Common myeloid progenitor, CD34-positive (primary cell): ENCODE results near the gene NRN1. TPM values are rescaled to one million over a fixed set of nuclear protein-coding genes. Genes with fewer than 3 reads are reported as not detected.

Experiments
- CTCF ChIA-PET: fragments of 350-600 bp; sonication (Branson Sonifier 250); formaldehyde crosslinking; loops from one replicate; lab custom pipeline; 2021; ENCODE audit warnings: antibody characterized with exemption; lab: Charles Lee
- POLR2A ChIA-PET: fragments of 350-600 bp; sonication (Branson Sonifier 250); formaldehyde crosslinking; loops from one replicate; lab custom pipeline; 2021; ENCODE audit warnings: antibody characterized with exemption; lab: Charles Lee
- DNase-seq, 3 donors: peaks; one replicate each; pipeline versions ENCODE4 v3.0.0 to v3.0.0-alpha.2; 2013
- H3K27ac ChIP-seq, 2 experiments: 1 replicate in 1 of 2; 2 replicates in 1 of 2; pipeline ENCODE4 v1.7.0; 2013; ENCODE audit warnings: inconsistent platforms in 2 of 2, low read length in 2 of 2, mild to moderate bottlenecking in 2 of 2, low read depth in 1 of 2, moderate library complexity in 1 of 2; ENCODE audit not compliant: severe bottlenecking in 2 of 2, insufficient read depth in 1 of 2, poor library complexity in 1 of 2
- H3K27me3 ChIP-seq, 5 experiments: replicated peaks in 2 of 5; 1 replicate in 3 of 5; 2 replicates in 2 of 5; pipeline versions ENCODE4 v1.6.1 to v1.7.0; 2013; ENCODE audit warnings: low read length in 4 of 5, mild to moderate bottlenecking in 2 of 5, moderate library complexity in 2 of 5, inconsistent platforms in 1 of 5; ENCODE audit not compliant: insufficient read depth in 5 of 5, control insufficient read depth in 4 of 5
- H3K36me3 ChIP-seq, 4 experiments: 1 replicate in 2 of 4; 2 replicates in 2 of 4; pipeline versions ENCODE4 v1.6.1 to v1.7.0; 2013; ENCODE audit warnings: low read length in 3 of 4, control low read depth in 1 of 4, mild to moderate bottlenecking in 1 of 4; ENCODE audit not compliant: control insufficient read depth in 4 of 4, insufficient read depth in 4 of 4
- H3K4me1 ChIP-seq, 4 experiments: 1 replicate in 3 of 4; 2 replicates in 1 of 4; pipeline versions ENCODE4 v1.6.1 to v1.7.1; 2013; ENCODE audit warnings: low read length in 3 of 4, mild to moderate bottlenecking in 3 of 4, control low read depth in 1 of 4, inconsistent platforms in 1 of 4, moderate library complexity in 1 of 4; ENCODE audit not compliant: control insufficient read depth in 4 of 4, insufficient read depth in 4 of 4; ENCODE audit errors: control extremely low read depth in 1 of 4
- H3K4me3 ChIP-seq, 7 experiments: 1 replicate in 4 of 7; 2 replicates in 3 of 7; pipeline versions ENCODE4 v1.5.1 to v1.7.0; 2013; ENCODE audit warnings: mild to moderate bottlenecking in 7 of 7, low read length in 6 of 7, moderate library complexity in 6 of 7, inconsistent platforms in 2 of 7, low read depth in 2 of 7, control low read depth in 1 of 7; ENCODE audit not compliant: insufficient read depth in 4 of 7, control insufficient read depth in 1 of 7; ENCODE audit errors: extremely low read depth in 1 of 7
- H3K9me3 ChIP-seq, 5 experiments: 1 replicate in 4 of 5; 2 replicates in 1 of 5; pipeline versions ENCODE4 v1.6.1 to v1.7.1; 2013; ENCODE audit warnings: low read length in 4 of 5, mild to moderate bottlenecking in 2 of 5, inconsistent platforms in 1 of 5, low read depth in 1 of 5, moderate library complexity in 1 of 5; ENCODE audit not compliant: control insufficient read depth in 4 of 5, insufficient read depth in 2 of 5; ENCODE audit errors: control extremely low read depth in 1 of 5
- WGBS: methylation state at CpG from one replicate; pipeline ENCODE4 v1.1.5; 2013; ENCODE audit not compliant: insufficient coverage; 5-methylcytosine and 5-hydroxymethylcytosine counted together
- polyA plus RNA-seq: library from polyadenylated mRNA; unstranded; fragments of 120-200 nt; gene quantifications from one replicate; pipeline ENCODE4 v1.2.1, GENCODE V29; 2013

Gene NRN1
- 0.04 TPM for polyA plus RNA-seq

GRCh38 chr6:6006428-6007365 lies at the start of gene NRN1:
Gene NRN1 (minus strand): TSS chr6:6006925. CDS start chr6:6006749, 176 bp downstream.
- WGBS, result 8% methylated on average over 39 of the region's 51 CpGs
- peaks cover 22 to 99% (median 66%) of the 10 kb centered on the region in 5 experiments for H3K27me3 ChIP-seq
- peaks cover 0 to under 1% (median 0%) of the 10 kb centered on the region in 5 experiments for H3K9me3 ChIP-seq
- H3K4me3 ChIP-seq, result peak within 1 kb of the TSS in 5 of 7 experiments; percentile 32 to 57 (median 46)
- ChIA-PET CTCF (interaction anchor here (0.7 to 1.5 kb wide), 4 partner anchors 8 to 541 kb away, joined by 3 to 8 read pairs (median 4); no protein-coding TSS in a partner anchor), POLR2A (no interaction called here)
- peaks cover 0 to 55% (median 48%) of the 10 kb centered on the region in 4 experiments for H3K4me1 ChIP-seq
- no peak within 1 kb of the TSS for H3K27ac ChIP-seq
- no peak for DNase-seq
- H3K36me3 ChIP-seq, result no peaks in the 10 kb centered on the region

DNA sequence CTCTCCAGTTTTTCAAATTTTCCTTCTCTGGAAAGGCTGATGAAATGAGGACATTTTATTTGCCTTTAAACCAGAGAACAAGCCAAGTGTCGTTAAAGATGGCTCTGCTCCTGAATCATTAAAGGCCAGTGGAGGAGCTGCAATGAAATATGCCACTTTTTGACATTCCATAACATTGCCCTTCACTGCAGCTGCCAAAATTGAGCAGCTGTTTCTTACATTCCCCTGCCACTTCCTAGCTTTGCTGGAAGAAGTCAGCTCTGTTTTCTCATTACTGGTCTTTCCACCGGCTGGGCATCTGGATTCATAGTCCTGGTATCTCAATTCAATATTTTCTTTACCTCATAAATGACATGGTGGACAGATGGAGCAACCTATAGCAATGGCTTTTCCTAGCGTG lies 45.5 kb upstream of the NRN1 start:
- ChIA-PET CTCF (no interaction called here), POLR2A (no interaction called here)
- H3K27ac ChIP-seq, result no peak overlapping the region
- no peaks in the 10 kb centered on the region for H3K36me3 ChIP-seq
- H3K9me3 ChIP-seq, result peaks cover 0 to 4% (median 0%) of the 10 kb centered on the region in 5 experiments
- no peak overlapping the region for H3K4me3 ChIP-seq
- no peak for DNase-seq
- 100% methylated on average over 3 of the region's 3 CpGs for WGBS
- H3K27me3 ChIP-seq, result peaks cover 2 to 30% (median 5%) of the 10 kb centered on the region in 5 experiments
- H3K4me1 ChIP-seq, result no peaks in the 10 kb centered on the region

DNA sequence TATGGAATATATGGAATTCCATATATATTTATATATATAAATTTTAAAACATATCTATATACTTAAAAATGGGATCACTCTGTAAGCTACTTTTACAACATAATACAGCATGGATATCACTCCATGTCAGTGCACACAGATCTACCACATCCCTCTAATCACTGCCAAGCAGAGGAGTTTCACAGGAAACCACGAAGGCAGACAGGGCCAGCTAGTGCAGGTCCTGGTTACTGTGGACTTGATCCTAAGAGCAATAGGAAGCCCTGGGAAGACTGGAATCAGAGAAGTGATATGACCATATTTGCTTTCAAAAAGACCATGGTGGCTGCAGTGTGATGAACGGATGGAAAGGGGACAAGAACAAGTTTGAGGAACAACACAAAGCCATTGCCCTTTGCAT lies 40.0 kb upstream of the NRN1 start:
- H3K27ac ChIP-seq, result no peak overlapping the region
- ChIA-PET POLR2A (no interaction called here), CTCF (no interaction called here)
- H3K4me3 ChIP-seq, result no peak overlapping the region
- peak; percentile 47 to 75 (median 56) for DNase-seq
- H3K27me3 ChIP-seq, result peaks cover 3 to 27% (median 10%) of the 10 kb centered on the region in 5 experiments
- 54% methylated on average over 1 of the region's 2 CpGs for WGBS
- peaks cover 0 to 4% (median 0%) of the 10 kb centered on the region in 5 experiments for H3K9me3 ChIP-seq
- H3K36me3 ChIP-seq, result no peaks in the 10 kb centered on the region
- H3K4me1 ChIP-seq, result no peaks in the 10 kb centered on the region

DNA sequence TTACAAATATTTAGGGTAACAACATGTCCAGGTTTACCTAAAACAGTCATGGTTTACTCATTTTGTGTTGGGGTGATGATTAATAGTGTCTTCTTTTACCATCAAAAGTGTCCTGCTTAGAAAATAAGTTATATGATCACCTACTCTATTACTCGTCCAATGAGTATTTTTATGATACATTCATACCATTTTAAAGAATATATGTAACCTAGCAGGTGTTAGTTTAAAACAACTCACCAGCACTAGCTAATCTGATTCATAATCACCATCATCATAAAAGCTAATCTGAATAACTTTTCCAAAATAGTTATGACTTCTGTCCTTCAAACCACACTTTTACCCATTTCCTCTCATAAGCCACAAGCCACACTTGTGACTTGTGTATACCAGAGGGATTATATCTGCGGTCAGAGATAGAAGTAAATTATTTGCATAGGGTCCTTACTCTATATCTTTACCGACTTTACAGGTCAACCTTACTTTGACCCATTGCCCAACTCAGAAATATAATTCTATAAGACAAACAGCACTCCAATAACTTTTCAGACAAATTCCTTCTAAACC lies 33.3 kb upstream of the NRN1 start:
- Histone ChIP-seq H3K4me3 (no peak overlapping the region), H3K9me3 (no peaks in the 10 kb centered on the region), H3K27ac (no peak overlapping the region), H3K27me3 (peaks cover 0 to 33% (median 10%) of the 10 kb centered on the region in 5 experiments), H3K4me1 (no peaks in the 10 kb centered on the region), H3K36me3 (no peaks in the 10 kb centered on the region)
- ChIA-PET CTCF (interaction anchor here (1.3 kb wide), 1 partner anchor 14 kb away, joined by 3 read pairs; no protein-coding TSS in a partner anchor), POLR2A (no interaction called here)
- peak in 2 of 3 donors; percentile 48 to 59 for DNase-seq
- WGBS, result 0% methylated on average over 1 of the region's 3 CpGs

GRCh38 chr6:6037179-6037578 lies 30.5 kb upstream of the NRN1 start:
- ChIA-PET CTCF (no interaction called here), POLR2A (no interaction called here)
- DNase-seq, result no peak
- Histone ChIP-seq H3K36me3 (no peaks in the 10 kb centered on the region), H3K4me1 (no peaks in the 10 kb centered on the region), H3K27ac (no peak overlapping the region), H3K27me3 (peaks cover 0 to 29% (median 4%) of the 10 kb centered on the region in 5 experiments), H3K9me3 (no peaks in the 10 kb centered on the region), H3K4me3 (no peak overlapping the region)
- 90% methylated on average over 2 of the region's 4 CpGs for WGBS

DNA sequence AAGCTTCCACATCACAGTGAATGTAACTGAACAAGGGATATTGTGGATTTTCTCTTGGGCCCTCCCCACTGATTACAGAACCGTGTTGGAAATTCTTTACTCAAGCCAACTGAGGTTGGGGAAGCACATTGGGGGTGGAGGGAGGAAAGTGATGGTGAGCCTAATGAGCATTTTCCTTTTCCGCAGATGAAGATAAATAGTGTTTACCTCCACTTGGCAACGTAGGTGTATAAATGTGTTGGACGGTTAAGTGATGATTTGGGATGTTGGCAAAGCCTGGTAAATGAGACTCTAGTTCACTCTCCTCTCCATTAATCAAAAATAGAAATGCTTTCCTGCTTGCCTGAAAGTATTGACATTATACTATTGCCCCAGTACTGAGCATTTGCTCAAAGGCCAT lies 27.1 kb upstream of the NRN1 start:
- peaks cover 0 to 9% (median 0%) of the 10 kb centered on the region in 5 experiments for H3K27me3 ChIP-seq
- no peak for DNase-seq
- H3K4me3 ChIP-seq, result no peak overlapping the region
- no peak overlapping the region for H3K27ac ChIP-seq
- ChIA-PET CTCF (no interaction called here), POLR2A (no interaction called here)
- no peaks in the 10 kb centered on the region for H3K36me3 ChIP-seq
- H3K9me3 ChIP-seq, result no peaks in the 10 kb centered on the region
- WGBS, result 83% methylated on average over 1 of the region's 4 CpGs
- no peaks in the 10 kb centered on the region for H3K4me1 ChIP-seq
